ENCODE data around the gene REXO1. TPM values are rescaled to one million over a fixed set of nuclear protein-coding genes. Genes with fewer than 3 reads are reported as not detected.
A peak's percentile ranks its signal among the peaks of the same experiment; 100 is the strongest.

Gene REXO1
- total RNA-seq, 4 donors from 2014 or later: 11.4 to 29.9 (median 16.1) TPM

DNA sequence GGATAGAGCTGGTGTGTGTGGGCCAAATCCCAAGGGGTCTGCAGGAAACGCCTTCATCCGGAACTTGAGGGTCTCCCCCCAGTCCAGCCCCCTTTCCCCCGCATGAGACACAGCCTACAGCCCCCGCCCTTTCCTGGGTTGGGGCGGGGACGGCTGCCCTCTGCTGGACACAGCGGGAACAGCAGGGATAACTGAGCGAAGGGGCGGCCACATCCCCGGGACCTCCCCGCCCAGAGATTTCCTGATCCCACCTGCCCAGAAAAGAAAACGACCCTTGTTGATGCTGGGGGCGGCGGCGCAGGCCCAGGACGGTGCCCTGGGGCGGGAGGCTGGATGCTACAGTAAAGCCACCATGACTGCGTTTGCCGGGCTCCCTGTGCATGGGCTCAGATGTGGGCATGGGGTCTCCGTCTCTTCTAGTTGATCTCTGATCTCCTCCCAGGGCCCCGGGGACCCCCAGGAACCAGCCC is 80.8 kb downstream of the REXO1 start:
- Histone ChIP-seq H3K27me3 (peaks cover 100% of the 10 kb centered on the region), H3K4me1 (peaks cover 0 to 5% (median 0%) of the 10 kb centered on the region in 3 donors), H3K27ac (no peak overlapping the region), H3K9me3 (peaks cover 0 to 29% (median 0%) of the 10 kb centered on the region in 3 donors), H3K36me3 (no peaks in the 10 kb centered on the region), H3K4me3 (no peak overlapping the region)
- peak; percentile 44 for ATAC-seq
- no CpG with 5 or more reads among the region's 21 CpGs for WGBS, 2 donors (ENCODE audit: low coverage in 1 of 2)
- TF ChIP-seq POLR2AphosphoS5 (IDR thresholded peaks at IDR 0.05): no peak
- TF ChIP-seq, protein P1, sequence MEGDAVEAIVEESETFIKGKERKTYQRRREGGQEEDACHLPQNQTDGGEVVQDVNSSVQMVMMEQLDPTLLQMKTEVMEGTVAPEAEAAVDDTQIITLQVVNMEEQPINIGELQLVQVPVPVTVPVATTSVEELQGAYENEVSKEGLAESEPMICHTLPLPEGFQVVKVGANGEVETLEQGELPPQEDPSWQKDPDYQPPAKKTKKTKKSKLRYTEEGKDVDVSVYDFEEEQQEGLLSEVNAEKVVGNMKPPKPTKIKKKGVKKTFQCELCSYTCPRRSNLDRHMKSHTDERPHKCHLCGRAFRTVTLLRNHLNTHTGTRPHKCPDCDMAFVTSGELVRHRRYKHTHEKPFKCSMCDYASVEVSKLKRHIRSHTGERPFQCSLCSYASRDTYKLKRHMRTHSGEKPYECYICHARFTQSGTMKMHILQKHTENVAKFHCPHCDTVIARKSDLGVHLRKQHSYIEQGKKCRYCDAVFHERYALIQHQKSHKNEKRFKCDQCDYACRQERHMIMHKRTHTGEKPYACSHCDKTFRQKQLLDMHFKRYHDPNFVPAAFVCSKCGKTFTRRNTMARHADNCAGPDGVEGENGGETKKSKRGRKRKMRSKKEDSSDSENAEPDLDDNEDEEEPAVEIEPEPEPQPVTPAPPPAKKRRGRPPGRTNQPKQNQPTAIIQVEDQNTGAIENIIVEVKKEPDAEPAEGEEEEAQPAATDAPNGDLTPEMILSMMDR (IDR thresholded peaks at IDR 0.05): peak in 3 of 4 experiments; percentile 75 to 98 (median 86)
- TF ChIP-seq EP300 (IDR thresholded peaks at IDR 0.05): no peak

DNA sequence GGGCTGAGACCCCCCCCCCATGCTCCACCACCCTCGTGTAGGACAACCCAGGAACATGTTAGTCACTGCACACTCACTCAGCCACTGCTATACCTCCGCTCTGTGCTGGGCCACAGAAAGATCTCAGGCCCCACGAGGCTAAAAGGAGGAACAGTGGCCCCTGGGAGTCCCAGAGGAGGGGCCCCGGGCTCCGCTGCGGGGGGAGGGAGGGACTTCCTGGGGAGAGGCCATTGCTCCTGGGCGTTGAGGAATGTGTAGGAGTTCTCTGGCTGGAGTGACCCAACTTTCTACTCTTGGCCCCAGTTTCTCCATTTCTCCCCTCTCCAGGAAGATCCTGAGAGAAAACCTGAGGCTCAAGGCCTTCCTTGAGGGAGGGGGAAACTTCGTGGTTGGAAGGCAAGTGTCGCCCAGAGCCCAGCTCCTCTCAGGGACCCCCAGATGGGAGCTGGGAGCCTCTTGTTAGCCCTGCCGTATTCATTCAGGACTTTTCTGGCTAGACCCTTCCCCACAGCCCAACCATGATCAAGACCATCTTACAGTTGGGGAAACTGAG is 81.4 kb downstream of the REXO1 start:
- ATAC-seq: no peak
- H3K9me3 ChIP-seq: peaks cover 0 to 23% (median 0%) of the 10 kb centered on the region in 3 donors
- no peak overlapping the region for H3K4me3 ChIP-seq
- peaks cover 0 to 5% (median 0%) of the 10 kb centered on the region in 3 donors for H3K4me1 ChIP-seq
- TF ChIP-seq POLR2AphosphoS5 (IDR thresholded peaks at IDR 0.05) (no peak), EP300 (IDR thresholded peaks at IDR 0.05) (no peak), POLR2A (IDR thresholded peaks at IDR 0.05) (no peak)
- TF ChIP-seq, protein P1 (IDR thresholded peaks at IDR 0.05): no peak
- WGBS, 2 donors (ENCODE audit: low coverage in 1 of 2): 0% methylated on average over 2 of the region's 10 CpGs; no CpG with 5 or more reads in 1 of the 2 donors
- H3K36me3 ChIP-seq: no peaks in the 10 kb centered on the region
- H3K27me3 ChIP-seq: peaks cover 100% of the 10 kb centered on the region
- no peak overlapping the region for H3K27ac ChIP-seq

DNA sequence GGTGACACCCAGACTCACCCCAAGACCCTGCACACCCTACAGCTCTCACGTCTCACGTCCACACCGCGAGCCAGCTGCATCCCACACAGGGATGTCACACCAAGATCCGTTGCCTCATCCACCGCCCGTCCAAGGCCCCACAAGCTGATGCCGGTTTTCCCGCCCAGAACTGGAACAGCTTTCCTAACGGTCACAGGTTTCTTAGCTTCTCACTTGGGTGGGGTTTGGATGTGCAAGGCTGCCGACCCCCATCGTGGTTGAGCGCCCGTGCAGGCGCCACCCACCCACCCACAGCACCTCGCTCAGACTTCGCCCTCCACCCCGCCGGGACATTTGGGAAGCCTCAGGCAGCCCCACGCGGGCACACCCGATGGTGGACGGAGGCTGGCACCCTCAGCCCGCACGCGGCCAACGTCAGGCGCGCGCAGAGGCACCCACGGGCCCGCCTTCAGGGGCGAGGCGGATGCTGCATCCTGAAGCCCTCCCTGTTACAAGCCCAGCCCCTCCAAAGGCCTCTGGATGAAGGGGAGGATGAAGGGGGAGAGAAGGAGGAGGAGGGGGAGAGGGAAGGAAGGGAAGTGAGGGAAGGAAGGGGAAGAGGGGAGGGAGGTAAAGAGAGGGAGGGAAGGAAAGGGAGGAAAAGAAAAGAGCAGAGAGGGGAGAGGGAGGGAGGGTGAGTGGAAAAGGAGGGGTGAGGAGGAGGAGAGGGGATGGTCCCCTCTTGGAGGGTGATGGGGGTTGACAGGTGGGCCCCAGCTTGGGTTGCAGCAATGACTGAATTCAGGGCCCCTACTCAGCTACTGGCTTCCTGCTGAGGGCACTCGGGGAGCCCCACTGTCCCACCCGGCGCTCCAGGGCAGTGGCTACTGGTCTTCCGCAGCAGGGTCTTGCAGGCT is 82.1 kb downstream of the REXO1 start:
- no peak for ATAC-seq
- Histone ChIP-seq H3K4me1 (peaks cover 0 to 5% (median 0%) of the 10 kb centered on the region in 3 donors), H3K36me3 (no peaks in the 10 kb centered on the region), H3K27me3 (peaks cover 100% of the 10 kb centered on the region), H3K4me3 (no peak overlapping the region), H3K9me3 (peaks cover 0 to 16% (median 0%) of the 10 kb centered on the region in 3 donors), H3K27ac (no peak overlapping the region)
- TF ChIP-seq POLR2AphosphoS5 (IDR thresholded peaks at IDR 0.05) (no peak), EP300 (IDR thresholded peaks at IDR 0.05) (no peak), POLR2A (IDR thresholded peaks at IDR 0.05) (no peak)
- TF ChIP-seq, protein P1 (IDR thresholded peaks at IDR 0.05): no peak
- 3% methylated on average over 8 of the region's 38 CpGs; no CpG with 5 or more reads in 1 of the 2 donors for WGBS, 2 donors (ENCODE audit: low coverage in 1 of 2)

Other genes with a start within 250 kb of the REXO1 start
- gene UQCR11, start 243.0 kb downstream of the REXO1 start, total RNA-seq: 100 to 1,000 TPM in 1 of 4 donors, 10 to 100 TPM in 3; 78.2 to 102 (median 92.4) TPM
- 10 to 100 TPM; 21.2 to 62.0 (median 39.6) TPM for gene TCF3, start 195.9 kb downstream of the REXO1 start, total RNA-seq
- gene ONECUT3, start 95.0 kb downstream of the REXO1 start, total RNA-seq: under 1 TPM in 1 of 4 donors, not detected in 3; 0.04 TPM
- gene ATP8B3, start 36.2 kb downstream of the REXO1 start, total RNA-seq: 1 to 10 TPM in 1 of 4 donors, under 1 TPM in 3; 0.27 to 1.4 (median 0.48) TPM
- gene KLF16, start 15.1 kb upstream of the REXO1 start, total RNA-seq: 1 to 10 TPM; 1.4 to 7.1 (median 5.5) TPM
- 100 to 1,000 TPM in 1 of 4 donors, 10 to 100 TPM in 3; 80.0 to 117 (median 91.0) TPM for gene ABHD17A, start 37.0 kb upstream of the REXO1 start, total RNA-seq
- gene ADAT3, start 56.9 kb upstream of the REXO1 start, total RNA-seq: 1 to 10 TPM in 3 of 4 donors, under 1 TPM in 1; 0.47 to 4.2 (median 2.3) TPM
- 10 to 100 TPM; 48.6 to 73.4 (median 58.1) TPM for gene SCAMP4, start 56.9 kb upstream of the REXO1 start, total RNA-seq
- 10 to 100 TPM; 40.4 to 57.4 (median 46.2) TPM for gene CSNK1G2, start 92.7 kb upstream of the REXO1 start, total RNA-seq
- gene BTBD2, start 167.2 kb upstream of the REXO1 start, total RNA-seq: 100 to 1,000 TPM in 1 of 4 donors, 10 to 100 TPM in 3; 44.0 to 125 (median 59.9) TPM
- gene MKNK2, start 202.8 kb upstream of the REXO1 start, total RNA-seq: 100 to 1,000 TPM in 3 of 4 donors, 10 to 100 TPM in 1; 98.4 to 195 (median 173) TPM
- gene MOB3A, start 247.8 kb upstream of the REXO1 start, total RNA-seq: 10 to 100 TPM; 29.0 to 69.9 (median 38.6) TPM
- 10 to 100 TPM in 1 of 4 donors, 1 to 10 TPM in 3; 2.4 to 17.3 (median 4.3) TPM for gene IZUMO4, start 248.4 kb upstream of the REXO1 start, total RNA-seq